ENCODE data around the gene DAPK1.

DAPK1 gene

DNA sequence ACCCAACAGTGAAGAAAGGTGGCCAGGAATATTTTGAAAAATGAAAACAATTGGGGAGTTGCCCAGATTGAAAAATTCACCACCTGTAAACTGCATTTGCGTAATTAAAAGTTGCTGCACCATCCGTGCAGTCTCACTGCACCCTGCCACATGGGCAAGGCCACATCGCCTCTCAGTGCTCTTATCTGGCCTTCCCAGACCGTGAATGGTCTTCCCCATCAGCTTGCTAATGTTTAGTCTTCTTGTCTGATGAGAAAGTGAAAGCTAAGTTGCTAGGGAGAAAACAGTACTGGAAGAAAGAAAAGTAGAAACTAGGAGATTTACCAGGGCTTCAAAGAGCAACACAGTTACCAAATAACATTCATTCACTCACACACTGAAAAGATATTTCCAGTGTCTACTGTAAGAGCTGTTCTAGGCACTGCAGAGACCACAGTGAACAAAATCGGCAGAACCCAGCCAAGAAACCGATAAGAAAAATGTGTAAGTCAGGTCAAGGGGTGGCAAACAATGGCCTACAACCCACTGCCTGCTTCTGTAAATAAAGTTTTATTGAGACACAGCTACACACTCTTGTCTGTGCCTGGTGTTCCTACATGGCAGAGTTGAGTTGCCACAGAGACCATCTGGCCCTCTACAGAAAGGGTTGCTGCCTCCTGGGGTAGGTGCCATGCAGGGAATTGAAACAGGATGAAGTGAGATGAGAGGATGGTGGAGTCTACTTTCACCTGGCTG, 177.1 kb downstream of the DAPK1 start:
- no peak for DNase-seq

DNA sequence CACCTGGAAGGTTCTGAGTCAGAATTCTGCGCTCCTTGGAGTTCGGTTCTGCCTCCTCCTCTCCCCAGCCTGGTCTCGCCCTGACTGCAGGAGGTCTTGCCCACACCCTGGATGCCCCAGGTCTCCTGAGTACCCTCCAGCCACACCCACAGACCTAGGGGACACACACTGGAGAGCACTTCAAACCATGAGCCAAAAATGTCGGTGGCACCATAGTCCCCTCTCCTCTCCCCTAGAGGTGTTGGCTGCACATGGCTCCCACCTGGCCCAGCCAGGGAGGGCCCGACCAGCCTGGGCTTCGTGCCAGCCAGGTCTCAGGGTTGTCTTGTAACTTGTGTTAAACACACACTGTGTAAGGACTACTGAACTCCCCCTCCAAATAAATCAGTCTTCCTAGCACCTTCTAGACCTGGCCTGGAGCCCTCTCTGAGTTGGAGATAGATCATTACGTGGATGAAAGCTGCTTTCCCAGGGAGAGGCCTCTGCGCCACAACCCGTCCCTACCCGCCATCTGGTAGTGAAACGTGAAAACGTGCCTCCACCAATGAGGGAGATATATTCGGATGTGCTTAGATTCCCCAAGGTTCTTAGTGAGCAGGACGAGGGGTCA, 178.3 kb downstream of the DAPK1 start:
- no peak for DNase-seq

DNA sequence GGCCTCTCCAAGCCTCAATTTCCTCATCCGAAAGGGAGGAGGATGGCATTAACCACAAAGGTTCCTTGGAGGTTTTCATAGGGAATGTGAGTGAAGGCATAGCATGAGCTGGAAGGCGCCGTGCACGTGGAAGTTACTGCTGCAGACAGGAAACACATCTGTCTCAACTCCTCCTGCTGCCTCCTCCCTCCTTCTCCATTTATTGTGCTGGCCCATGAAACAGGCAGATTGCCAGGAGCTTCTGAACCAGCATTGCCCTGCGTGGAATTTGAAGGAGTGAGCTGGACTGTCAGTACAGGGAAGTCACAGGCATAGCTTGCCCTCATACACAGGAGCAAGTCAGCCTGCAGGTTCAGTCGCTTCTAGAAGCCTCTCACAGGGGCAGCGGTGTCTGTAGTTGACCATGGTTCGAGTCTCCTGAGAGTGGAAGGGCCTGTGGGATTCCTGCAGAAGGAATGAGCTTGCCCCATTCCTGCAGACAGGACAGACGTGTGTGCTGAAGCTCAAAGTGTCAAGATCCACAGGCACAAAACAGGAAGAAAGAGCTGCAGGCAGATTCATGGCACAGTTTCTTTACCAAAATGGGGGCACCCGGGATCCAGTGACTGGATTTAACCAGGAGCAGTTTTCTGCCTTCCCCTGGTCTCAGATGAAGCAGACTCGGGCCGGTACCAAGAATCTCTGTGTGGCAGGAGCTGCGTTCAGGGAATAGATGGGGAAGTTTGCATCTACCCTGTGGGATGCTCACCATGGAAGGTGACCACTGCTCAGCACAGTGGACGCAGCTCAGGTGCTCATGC, 179.5 kb downstream of the DAPK1 start:
- no peak for DNase-seq

DNA sequence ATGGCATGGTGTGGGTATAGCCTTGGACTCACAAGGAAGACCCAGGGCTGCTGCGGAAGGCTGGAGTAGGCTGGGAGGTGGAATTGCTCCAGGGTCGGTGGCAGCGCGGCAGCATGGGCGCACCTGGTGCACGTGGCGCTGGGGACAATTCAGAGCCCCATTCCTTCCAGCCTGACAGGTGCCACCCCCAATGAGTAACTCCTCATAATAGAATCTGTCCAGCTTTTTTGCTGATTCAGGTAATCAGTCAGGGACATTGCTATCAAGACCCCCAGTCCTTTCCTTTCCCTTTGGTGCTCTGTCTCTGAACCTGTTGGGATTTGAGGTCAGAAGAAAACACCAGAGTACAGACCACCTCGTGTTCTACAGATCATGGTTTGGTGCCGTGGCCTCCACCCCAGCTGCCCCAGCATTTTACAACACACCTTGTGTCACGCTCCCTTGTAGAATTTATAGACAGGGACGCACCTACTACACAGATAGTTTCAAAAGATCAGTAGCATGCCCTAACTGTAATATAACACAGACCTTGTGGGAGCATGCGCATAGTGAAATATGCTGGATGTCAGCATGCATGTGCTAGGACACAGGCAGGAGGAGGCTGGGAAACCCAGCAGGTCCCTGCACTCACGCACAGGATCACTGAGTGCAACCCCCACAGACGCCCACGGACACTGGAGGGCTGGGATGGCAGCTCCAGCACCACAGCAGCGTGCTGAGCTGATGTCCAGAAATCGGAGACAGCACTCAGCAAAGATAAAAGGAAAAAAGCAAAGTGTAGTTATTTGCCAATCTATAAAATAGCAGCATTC, 180.3 kb downstream of the DAPK1 start:
- DNase-seq: no peak

DNA sequence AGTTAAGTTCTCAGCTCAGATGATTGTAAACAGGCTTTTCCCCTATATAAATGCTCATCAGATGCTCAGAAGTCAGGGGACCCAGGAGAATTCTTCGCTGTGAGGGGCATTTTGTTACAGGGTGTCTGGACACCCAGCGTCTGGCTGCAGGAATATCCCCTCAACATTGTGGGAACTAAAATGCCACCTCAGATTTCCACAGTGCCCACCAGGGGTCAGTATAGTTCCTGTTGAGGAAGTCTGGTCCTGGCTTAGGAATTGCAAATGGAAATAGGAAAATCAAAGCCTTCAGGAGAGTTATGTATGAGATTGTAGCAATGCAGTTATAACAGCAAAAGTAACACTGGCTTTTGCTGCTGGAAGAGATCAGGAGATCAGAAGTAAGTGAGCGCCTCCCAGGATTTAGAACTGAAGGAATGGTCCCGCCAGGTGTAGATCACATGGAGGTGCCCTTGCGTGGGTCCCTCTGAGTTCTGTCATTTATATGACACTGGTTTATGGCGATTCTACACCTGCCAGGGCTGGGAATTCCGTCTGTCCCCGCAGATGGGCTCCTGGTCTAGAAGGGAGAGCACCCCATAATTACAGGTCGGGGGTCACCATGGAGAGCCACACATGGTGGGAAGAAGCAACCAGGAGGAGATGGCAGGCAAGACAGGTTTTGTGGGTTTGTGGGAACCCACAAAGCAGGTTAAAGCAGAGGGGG, 181.1 kb downstream of the DAPK1 start:
- DNase-seq: no peak

DNA sequence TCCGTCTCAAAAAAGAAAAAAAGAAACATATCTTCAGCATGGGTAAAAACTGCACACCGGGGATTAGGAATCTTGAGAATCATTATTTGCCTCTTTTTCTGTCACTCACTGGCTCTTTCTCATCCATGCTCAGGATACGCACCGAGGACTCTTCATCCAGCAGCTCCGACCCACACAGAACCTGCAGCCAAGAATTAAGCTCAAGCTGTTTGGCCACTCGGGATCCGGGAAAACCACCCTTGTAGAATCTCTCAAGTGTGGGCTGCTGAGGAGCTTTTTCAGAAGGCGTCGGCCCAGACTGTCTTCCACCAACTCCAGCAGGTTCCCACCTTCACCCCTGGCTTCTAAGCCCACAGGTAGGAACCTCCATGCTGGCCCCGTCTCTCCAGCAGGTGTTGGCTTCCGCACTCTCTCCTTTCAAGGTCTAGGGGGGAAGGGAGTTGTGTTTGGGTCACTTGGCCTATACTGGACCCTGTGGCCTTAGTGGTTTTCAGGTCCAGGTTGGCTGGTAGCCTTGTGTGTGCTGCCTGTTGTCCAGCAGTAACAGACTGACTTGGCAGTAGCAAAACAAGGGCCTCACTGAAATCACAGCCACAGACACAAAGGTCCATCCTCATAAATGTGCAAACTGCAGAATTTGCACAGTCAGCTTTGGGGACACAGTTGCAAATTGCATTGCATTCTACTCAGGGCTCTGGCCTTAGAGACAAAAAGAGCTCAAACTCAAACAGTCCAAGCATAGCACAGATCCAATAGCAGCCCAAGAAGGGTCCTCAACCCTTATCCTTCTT, 183.8 kb downstream of the DAPK1 start:
- no peak for DNase-seq

DNA sequence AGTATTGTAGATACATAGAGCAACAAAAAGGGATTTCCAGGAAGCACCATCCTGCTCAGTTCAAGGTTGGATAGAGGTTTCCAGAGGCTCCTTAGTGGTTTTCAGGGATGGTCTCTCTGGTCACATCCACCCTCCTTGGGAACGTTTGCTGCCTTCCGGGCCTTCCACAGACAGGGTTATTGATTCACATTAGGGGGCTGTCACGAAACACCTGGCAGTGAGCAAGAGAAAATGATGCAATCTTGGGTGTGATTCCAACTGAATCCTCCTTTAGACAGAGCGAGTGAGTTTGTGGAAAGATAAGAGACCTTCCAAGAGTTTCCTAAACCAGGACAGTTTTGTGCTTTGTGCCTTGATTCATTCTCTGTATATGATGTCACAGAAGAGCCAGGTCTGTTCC, 184.4 kb downstream of the DAPK1 start:
- DNase-seq: no peak

DNA sequence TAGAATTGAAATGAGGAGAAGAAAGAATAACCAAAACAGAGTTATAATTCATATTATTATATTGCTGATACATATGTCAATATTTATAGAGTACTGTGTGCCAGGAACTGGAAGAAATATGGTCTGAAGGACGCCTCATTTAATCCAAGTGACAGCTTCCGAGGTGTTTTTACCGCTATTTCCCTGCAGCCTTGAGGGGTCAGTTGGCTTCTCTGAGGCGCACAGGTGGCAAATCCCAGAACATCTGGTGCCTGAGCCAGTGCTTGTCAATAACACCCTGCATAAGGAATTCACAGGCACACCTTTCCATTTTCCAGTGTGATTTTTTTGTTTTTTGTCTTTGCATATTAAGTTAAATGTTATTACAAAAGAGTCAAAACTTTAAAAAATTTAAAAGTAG, 185.0 kb downstream of the DAPK1 start:
- no peak for DNase-seq

DNA sequence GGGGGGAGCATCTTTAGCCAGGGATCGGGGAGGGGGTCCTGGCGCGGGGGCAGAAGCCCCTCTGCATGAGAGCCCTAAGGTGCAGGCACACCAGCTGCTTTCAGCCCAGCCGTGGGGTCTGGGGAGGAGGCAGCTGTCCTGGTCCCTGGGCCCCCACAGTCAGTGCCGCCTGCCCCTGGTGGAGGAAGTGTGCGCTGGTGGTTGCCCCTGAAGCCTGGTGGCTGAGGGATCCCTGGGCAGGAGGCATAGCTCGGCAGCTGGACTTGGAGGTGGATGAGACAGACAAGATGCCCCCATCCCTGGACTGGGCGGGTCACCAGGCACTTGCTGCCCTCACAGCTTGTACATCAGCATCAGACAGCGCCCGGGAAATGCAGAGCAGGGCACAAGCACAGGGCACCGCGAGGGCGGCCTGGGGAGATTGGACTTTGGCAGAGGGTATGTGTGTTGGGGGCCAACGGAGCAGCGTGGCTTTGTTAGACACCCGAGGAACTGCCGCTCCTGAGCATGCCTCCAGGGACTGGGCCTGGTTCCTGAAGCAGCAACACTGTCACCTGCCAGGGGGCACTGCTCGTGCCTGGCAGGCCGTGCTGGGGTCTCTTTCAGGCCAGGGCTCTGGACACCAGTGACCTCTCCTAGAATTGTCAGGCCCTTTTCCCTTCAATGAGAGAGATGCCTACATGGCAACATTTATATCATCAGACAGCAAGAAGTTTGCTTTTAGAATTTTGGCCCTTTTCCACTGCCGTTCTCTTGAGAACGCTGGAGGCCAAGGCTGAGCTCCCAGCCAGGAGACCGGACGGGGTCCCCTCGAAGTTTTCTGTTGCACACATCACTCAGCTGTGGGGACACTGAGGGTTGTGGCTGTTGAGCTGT, 186.3 kb downstream of the DAPK1 start:
- DNase-seq: no peak

DNA sequence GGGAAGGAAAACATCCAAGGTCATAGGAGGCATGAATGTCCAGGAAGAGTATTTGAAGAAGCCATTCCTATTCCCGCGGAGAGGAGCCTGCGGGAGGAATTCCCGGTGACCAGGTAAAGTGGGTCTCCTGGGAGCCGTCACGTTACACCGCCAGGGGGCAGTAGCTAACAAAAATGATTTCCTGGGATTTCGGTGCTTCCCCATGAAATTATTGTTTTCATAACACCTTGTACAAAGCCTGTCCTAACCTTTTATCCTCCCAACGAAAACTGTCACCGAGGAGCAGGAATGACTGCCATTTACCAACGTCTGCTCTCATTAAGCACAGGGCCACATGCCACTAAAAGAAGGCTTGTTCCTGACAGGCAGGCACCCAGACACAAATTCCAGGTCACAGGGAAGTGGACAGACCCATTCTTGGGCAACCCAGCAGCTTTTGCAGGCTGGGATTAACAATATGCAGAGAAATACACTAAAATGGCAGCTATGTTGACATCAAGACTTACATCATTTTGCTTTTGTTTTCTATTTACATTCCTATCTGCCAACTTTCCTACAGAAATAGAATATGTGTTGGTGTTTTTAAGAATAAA, 187.1 kb downstream of the DAPK1 start:
- no peak for DNase-seq

DNA sequence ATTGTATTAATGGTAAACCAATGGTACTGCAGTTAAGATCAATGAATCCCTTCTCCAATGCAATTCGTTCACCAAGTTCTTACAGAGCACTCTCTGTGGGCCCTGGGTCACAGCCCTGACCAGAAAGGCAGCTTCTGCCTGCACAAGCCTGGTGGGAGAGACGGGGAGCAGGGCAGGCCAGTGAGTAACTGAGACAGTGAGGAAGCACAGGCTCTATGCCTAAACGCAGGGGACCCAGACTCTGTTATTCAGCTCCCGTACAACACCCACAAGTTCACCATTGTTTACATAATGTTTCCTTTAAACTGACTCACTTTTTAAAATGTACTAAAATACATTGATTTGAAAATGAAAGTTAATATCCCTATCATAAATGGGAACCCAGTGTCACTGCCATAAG, 187.8 kb downstream of the DAPK1 start:
- DNase-seq: no peak

DNA sequence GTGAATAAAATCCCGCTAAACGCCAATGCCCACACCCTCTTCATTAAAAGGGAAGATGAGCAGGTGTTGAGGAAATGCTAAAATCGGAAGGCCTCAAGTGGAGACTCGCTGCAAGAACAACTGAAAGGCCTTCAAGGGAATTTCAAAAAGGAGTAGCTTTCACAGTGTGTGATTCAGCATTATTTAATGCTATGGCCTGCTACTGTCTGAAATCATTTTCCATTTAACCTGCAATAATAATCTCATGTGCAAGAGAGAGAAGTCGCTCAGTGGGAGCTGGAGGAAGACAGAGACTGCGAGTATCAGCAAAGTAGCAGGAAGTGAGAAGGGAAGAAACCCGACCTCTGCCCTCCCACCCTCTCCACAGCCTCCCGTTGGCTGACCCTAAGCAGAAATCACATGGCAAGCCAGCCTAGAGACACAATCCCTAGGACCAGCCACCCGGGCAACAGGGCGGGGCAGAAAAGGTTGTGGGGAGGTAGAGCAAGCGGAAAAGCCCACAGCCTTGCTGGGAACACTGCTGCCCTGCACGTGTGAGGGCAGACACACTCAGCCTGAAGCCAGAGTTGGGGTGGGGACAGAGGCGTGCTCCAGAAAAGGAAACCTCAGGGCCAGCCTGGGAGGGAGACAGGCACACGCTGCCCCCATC, 188.3 kb downstream of the DAPK1 start:
- DNase-seq: no peak

DNA sequence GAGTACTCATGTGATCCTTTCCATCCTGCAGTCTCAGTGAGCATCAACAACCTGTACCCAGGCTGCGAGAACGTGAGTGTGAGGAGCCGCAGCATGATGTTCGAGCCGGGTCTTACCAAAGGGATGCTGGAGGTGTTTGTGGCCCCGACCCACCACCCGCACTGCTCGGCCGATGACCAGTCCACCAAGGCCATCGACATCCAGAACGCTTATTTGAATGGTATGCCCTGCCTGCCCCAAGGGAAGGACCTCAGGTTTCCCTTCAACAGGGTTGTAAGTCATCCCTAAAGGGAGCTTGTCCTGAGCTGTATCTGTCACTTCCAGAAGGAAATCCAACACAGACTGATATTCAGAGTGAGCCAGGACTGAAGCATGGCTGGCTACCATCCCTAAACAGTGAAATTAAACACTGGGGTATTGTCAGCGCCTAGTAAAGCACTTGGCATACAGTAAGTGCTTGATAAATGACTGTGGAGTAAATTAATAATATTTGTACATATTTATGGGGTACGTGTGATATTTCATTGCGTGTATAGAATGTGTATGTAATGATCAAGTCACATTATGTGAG, 188.9 kb downstream of the DAPK1 start:
- DNase-seq: no peak

DNA sequence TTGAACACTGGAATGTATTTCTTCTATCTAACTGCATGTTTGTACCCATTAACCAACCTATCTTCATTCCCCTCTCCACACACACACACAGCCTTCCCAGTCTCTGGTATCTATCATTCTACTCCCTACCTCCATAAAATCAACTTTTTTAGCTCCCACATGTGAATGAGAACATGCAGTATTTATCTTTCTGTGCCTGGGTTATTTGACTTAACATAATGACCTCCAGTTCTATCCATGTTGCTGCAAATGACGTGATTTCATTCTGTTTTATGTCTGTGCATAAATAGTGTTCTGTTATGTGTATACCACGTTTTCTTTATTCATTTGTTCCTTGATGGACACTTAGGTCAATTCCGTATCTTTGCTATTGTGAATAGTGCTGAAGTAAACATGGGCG, 189.5 kb downstream of the DAPK1 start:
- DNase-seq: no peak

DNA sequence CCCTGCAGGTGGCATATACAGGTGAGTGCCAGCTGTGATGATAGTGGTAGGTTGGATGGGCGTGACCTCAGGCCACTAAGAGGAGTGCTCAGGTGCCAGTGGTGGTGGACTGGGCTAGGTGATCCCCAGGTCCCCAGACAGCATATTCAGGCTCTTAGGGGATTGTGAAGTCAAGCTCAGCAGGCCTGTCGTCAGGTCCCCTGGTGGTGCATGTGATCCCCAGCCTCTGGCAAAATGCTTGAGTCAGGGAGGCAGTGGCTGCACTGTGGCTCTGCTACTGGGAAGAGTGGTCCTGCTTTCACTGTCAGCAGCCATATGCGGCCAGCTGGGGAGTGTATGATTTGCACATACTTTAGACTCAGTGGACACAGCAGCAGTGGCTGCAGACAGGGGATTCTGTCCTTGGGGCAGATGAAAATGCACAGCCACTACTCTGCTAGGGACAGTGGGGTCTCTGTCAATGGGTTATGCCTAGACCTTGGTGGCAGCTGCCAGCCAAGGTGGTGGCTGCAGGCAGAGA, 196.6 kb downstream of the DAPK1 start:
- DNase-seq: no peak

DNA sequence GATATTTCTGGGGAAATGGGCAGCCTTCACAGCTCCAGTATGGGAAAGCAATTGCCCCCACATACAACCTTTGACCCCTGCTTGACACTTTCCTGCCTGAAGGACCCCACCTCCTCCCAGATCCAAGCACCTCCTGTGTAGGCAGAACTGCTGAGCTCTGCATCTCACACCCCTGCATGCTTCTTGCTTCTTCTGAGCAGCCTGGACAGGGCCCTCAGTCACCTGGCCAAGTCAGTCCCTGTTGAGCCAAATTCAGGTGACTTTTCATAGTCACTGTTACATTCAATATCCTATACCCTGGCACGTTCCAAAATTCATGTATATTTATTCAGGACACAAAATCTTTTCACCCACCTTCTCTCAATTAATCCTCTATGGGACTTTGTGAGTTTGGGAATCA, 197.9 kb downstream of the DAPK1 start:
- no peak for DNase-seq

DNA sequence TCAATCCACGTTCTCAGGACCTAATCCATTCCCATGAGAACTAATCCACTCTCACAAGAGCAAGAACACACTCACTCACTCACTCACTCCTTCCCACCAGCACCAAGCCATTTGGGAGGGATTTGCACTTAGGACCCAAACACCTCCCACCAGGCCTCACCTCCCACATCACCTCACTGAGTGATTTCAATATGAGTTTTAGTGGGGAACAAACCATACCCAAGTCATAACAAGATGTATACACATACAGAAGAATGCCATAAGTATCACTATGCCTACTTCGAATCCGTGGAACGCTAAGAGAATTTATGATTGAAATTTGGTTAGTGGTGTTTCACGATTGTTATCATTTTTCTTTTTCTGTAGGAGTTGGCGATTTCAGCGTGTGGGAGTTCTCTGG, 199.0 kb downstream of the DAPK1 start:
- no peak for DNase-seq

DNA sequence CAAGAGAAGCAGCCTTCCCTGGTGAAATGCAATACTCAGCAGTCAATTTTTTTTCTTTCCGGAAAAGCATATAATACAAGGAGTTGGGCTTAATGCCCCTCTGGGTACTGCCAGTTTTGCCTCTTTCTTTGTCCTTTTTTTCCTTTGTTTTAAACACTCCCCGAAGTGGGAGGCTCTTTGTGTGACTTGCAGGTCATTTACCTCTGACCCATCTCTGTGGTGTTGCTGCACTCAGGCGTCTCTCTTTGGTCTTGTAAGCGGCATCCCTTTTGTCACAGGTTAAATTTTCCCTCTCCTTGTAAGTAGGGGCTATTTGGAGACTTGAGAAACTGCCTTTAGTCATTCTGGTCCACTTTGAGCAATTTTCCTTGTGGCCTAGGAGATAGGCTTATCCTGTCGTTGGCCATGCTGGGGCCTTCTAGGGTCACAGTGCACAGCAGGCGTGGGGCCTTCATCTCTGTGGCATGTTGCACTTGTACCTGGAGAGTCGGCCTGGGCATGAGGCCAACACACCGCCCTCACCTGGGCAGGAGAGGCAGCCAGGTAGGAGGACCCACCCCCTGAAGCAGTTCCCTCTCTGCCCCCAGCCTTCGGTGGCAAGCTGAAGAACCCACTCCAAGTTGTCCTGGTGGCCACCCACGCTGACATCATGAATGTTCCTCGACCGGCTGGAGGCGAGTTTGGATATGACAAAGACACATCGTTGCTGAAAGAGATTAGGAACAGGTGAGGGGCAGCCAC, 200.6 kb downstream of the DAPK1 start:
- DNase-seq: no peak

Measured in effector CD4-positive, alpha-beta T cell (primary cell).